Endodermal cell (in vitro differentiated cells): ENCODE data around the gene RBM20. TPM values are rescaled to one million over a fixed set of nuclear protein-coding genes. Genes with fewer than 3 reads are reported as not detected.

ENCODE experiments used
- DNase-seq: peaks from one replicate; pipeline ENCODE4 v3.0.0-alpha.2; 2017
- H3K27ac ChIP-seq: 2 replicates; pipeline ENCODE4 v1.5.1; 2013; ENCODE audit warnings: mild to moderate bottlenecking, low read depth, low read length, moderate library complexity
- H3K27me3 ChIP-seq: 2 replicates; pipeline ENCODE4 v1.6.1; 2013; ENCODE audit warnings: mild to moderate bottlenecking, low read length, moderate library complexity; ENCODE audit not compliant: insufficient read depth, control insufficient read depth, poor library complexity, severe bottlenecking
- H3K36me3 ChIP-seq: 2 replicates; pipeline ENCODE4 v1.7.0; 2013; ENCODE audit warnings: mild to moderate bottlenecking, low read length, moderate library complexity; ENCODE audit not compliant: control insufficient read depth, insufficient read depth
- H3K4me1 ChIP-seq: one replicate; pipeline ENCODE4 v1.7.0; 2013; ENCODE audit warnings: low read length; ENCODE audit not compliant: control insufficient read depth, insufficient read depth
- H3K4me3 ChIP-seq: 2 replicates; pipeline ENCODE4 v1.5.1; 2013; ENCODE audit warnings: mild to moderate bottlenecking, low read length, moderate library complexity
- H3K9ac ChIP-seq: 2 replicates; pipeline ENCODE4 v1.6.1; 2013; ENCODE audit warnings: mild to moderate bottlenecking, low read length, moderate library complexity; ENCODE audit not compliant: poor library complexity, severe bottlenecking; ENCODE audit errors: extremely low read depth
- H3K9me3 ChIP-seq: 2 replicates; pipeline ENCODE4 v1.6.1; 2013; ENCODE audit warnings: mild to moderate bottlenecking, low read length, moderate library complexity; ENCODE audit not compliant: control insufficient read depth
- H3K27ac Mint-ChIP-seq: 2 replicates; pipeline ENCODE4 v1.8.0; 2020; ENCODE audit warnings: mixed read lengths
- H3K27me3 Mint-ChIP-seq: 2 replicates; pipeline ENCODE4 v1.8.0; 2021; ENCODE audit warnings: mild to moderate bottlenecking, mixed read lengths; ENCODE audit not compliant: insufficient read depth
- H3K36me3 Mint-ChIP-seq: 2 replicates; pipeline ENCODE4 v1.8.0; 2020; ENCODE audit warnings: low read depth, mixed read lengths
- H3K4me1 Mint-ChIP-seq: 2 replicates; pipeline ENCODE4 v1.8.0; 2020; ENCODE audit warnings: mixed read lengths
- H3K4me3 Mint-ChIP-seq: 2 replicates; pipeline ENCODE4 v1.8.0; 2020; ENCODE audit warnings: mild to moderate bottlenecking, moderate library complexity, mixed read lengths
- H3K9me3 Mint-ChIP-seq: 2 replicates; pipeline ENCODE4 v1.8.0; 2020; ENCODE audit warnings: mild to moderate bottlenecking, mixed read lengths
- CTCF ChIP-seq: fragments of 200-600 bp; sonication (generic); conservative IDR thresholded peaks from 2 replicates; pipeline ENCODE4 v1.5.0; 2021; ENCODE audit warnings: antibody characterized with exemption, mild to moderate bottlenecking
- WGBS, 2 experiments: methylation state at CpG; one replicate each; pipeline versions ENCODE4 v1.1.5 to v1.1.7; 2013; ENCODE audit warnings: missing lambda C conversion rate in 2 of 2, mixed read lengths in 1 of 2; ENCODE audit not compliant: insufficient coverage in 1 of 2, insufficient read length in 1 of 2; 5-methylcytosine and 5-hydroxymethylcytosine counted together
- total RNA-seq, 2 donors: library from RNA; stranded (reverse); fragmentation: NEBNext Ultra II Directional in 1 of 2; extraction: Animal tissue kit (Norgen Biotek cat#: 25700) in 1 of 2; gene quantifications; 2 replicates in 1 of 2; 3 replicates in 1 of 2; pipeline ENCODE4 v1.2.1, GENCODE V29; 2021

The RBM20 gene
- total RNA-seq, 2 donors from 2014 or later, result 6.2 to 7.0 TPM

GRCh38 chr10:110616493-110617033 is 27.6 kb upstream of the RBM20 start:
- Histone ChIP-seq H3K27ac (no peak overlapping the region), H3K4me3 (no peak overlapping the region), H3K9ac (no peak overlapping the region), H3K27me3 (no peaks in the 10 kb centered on the region), H3K9me3 (no peaks in the 10 kb centered on the region), H3K4me1 (peaks cover 6% of the 10 kb centered on the region), H3K36me3 (no peaks in the 10 kb centered on the region)
- Mint-ChIP-seq H3K9me3 (no peaks in the 10 kb centered on the region), H3K27ac (no peak overlapping the region), H3K36me3 (no peaks in the 10 kb centered on the region), H3K27me3 (peaks cover 2% of the 10 kb centered on the region), H3K4me3 (no peak overlapping the region), H3K4me1 (peaks cover 16% of the 10 kb centered on the region)
- no peak for DNase-seq
- TF ChIP-seq CTCF, result no peak
- 86 to 96% methylated on average over 4 to 5 of the region's 5 CpGs for WGBS, 2 experiments

GRCh38 chr10:110617425-110618229 is 26.5 kb upstream of the RBM20 start:
- no peak overlapping the region for H3K27ac ChIP-seq
- Mint-ChIP-seq H3K4me3 (no peak overlapping the region), H3K27ac (no peak overlapping the region), H3K9me3 (no peaks in the 10 kb centered on the region), H3K27me3 (peaks cover 2% of the 10 kb centered on the region), H3K4me1 (peaks cover 12% of the 10 kb centered on the region), H3K36me3 (no peaks in the 10 kb centered on the region)
- no peaks in the 10 kb centered on the region for H3K36me3 ChIP-seq
- no peak for DNase-seq
- H3K27me3 ChIP-seq, result no peaks in the 10 kb centered on the region
- 90 to 93% methylated on average over 2 to 7 of the region's 7 CpGs for WGBS, 2 experiments
- H3K4me1 ChIP-seq, result peaks cover 5% of the 10 kb centered on the region
- no peak overlapping the region for H3K4me3 ChIP-seq
- H3K9ac ChIP-seq, result no peak overlapping the region
- no peak for TF ChIP-seq CTCF
- H3K9me3 ChIP-seq, result no peaks in the 10 kb centered on the region

GRCh38 chr10:110618230-110618610 is 25.9 kb upstream of the RBM20 start:
- no peaks in the 10 kb centered on the region for H3K9me3 Mint-ChIP-seq
- H3K9ac ChIP-seq, result no peak overlapping the region
- no peaks in the 10 kb centered on the region for H3K27me3 ChIP-seq

More at GRCh38 chr10:110618230-110618610, 25.9 kb upstream of the RBM20 start:
- H3K27ac Mint-ChIP-seq, result no peak overlapping the region
- WGBS, 2 experiments, result 83 to 90% methylated on average over 5 of the region's 5 CpGs
- H3K4me3 Mint-ChIP-seq, result no peak overlapping the region
- no peak overlapping the region for H3K27ac ChIP-seq
- no peaks in the 10 kb centered on the region for H3K36me3 ChIP-seq
- DNase-seq, result no peak
- no peak for TF ChIP-seq CTCF
- H3K9me3 ChIP-seq, result no peaks in the 10 kb centered on the region
- no peak overlapping the region for H3K4me3 ChIP-seq
- H3K27me3 Mint-ChIP-seq, result peaks cover 2% of the 10 kb centered on the region
- H3K4me1 ChIP-seq, result peaks cover 5% of the 10 kb centered on the region
- no peaks in the 10 kb centered on the region for H3K36me3 Mint-ChIP-seq
- peaks cover 12% of the 10 kb centered on the region for H3K4me1 Mint-ChIP-seq
